SK-N-SH treated with all-trans-retinoic acid at 6 μM for 48 hours (cell line): ENCODE measurements around the gene RIBC1.

Source experiments
- ZFP3 ChIP-seq: fragments of 250-450 bp; sonication (Bioruptor Pico); IDR thresholded peaks from 2 replicates; pipeline ENCODE4 v1.5.0; 2020; ENCODE audit warnings: mild to moderate bottlenecking, moderate library complexity
- ZNF8 ChIP-seq: fragments of 450-650 bp; formaldehyde crosslinking; IDR thresholded peaks from 2 replicates; pipeline ENCODE4 v1.5.0; 2020; ENCODE audit warnings: mild to moderate bottlenecking, moderate library complexity
- TF ChIP-seq, protein P1 (sequence below): fragments of 250-450 bp; sonication (Bioruptor Pico); IDR thresholded peaks from 2 replicates; pipeline ENCODE4 v1.8.0; 2021; ENCODE audit warnings: low read depth, mild to moderate bottlenecking, moderate library complexity, borderline replicate concordance

DNA sequence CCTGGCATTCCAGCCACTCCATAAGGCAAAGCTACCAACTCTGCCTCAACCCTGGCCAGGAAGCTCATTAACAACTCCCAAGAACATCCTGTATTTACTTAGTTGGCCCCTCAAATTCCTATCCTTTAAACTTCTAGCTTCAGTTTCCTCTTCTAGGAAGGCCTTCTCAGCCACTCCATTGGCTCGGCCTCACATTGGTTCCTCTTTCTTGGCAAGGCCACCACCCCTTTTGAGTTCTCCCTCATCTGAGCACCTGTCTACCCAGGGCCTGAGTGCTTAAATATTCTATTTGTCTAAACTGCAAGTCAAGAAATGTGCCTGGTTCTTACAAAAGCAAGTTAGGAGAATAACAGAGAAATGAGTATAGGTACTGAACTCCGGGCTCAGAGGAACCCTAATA, 10.2 kb upstream of the RIBC1 start:
- TF ChIP-seq, protein P1, sequence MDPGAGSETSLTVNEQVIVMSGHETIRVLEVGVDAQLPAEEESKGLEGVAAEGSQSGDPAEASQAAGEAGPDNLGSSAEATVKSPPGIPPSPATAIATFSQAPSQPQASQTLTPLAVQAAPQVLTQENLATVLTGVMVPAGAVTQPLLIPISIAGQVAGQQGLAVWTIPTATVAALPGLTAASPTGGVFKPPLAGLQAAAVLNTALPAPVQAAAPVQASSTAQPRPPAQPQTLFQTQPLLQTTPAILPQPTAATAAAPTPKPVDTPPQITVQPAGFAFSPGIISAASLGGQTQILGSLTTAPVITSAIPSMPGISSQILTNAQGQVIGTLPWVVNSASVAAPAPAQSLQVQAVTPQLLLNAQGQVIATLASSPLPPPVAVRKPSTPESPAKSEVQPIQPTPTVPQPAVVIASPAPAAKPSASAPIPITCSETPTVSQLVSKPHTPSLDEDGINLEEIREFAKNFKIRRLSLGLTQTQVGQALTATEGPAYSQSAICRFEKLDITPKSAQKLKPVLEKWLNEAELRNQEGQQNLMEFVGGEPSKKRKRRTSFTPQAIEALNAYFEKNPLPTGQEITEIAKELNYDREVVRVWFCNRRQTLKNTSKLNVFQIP (CRISPR knock-in tag): no peak
- no peak for TF ChIP-seq ZFP3 (CRISPR knock-in tag)
- no peak for TF ChIP-seq ZNF8 (CRISPR knock-in tag)
